Brain pericyte (primary cell): Measurements from ENCODE around the gene L1CAM.

ENCODE experiments used
- DNase-seq: peaks from one replicate; pipeline ENCODE4 v3.0.0-alpha.2; 2012; ENCODE audit warnings: low read depth, low spot score

The L1CAM gene

GRCh38 chrX:153922932-153923857 lies 37.2 kb upstream of the L1CAM start:
- DNase-seq, result no peak

GRCh38 chrX:153921511-153922446 lies 35.8 kb upstream of the L1CAM start:
- DNase-seq, result no peak

GRCh38 chrX:153921070-153921469 lies 35.1 kb upstream of the L1CAM start:
- no peak for DNase-seq

- DNase-seq, result no peak
These were observed 34.6 kb upstream of the L1CAM start for GRCh38 chrX:153920546-153920945.

GRCh38 chrX:153919281-153919680 lies 33.3 kb upstream of the L1CAM start:
- DNase-seq, result no peak

GRCh38 chrX:153917869-153918268 lies 31.9 kb upstream of the L1CAM start:
- no peak for DNase-seq

GRCh38 chrX:153913701-153914100 lies 27.7 kb upstream of the L1CAM start:
- no peak for DNase-seq

- no peak for DNase-seq
These were observed 27.2 kb upstream of the L1CAM start for GRCh38 chrX:153913211-153913610.

- no peak for DNase-seq
These were observed 25.8 kb upstream of the L1CAM start for GRCh38 chrX:153911798-153912197.

- no peak for DNase-seq
These were observed 24.5 kb upstream of the L1CAM start for GRCh38 chrX:153910446-153910845.

GRCh38 chrX:153909980-153910360 lies 24.0 kb upstream of the L1CAM start:
- no peak for DNase-seq

GRCh38 chrX:153909024-153909979 lies 23.3 kb upstream of the L1CAM start:
- no peak for DNase-seq

- no peak for DNase-seq
These were observed 22.4 kb upstream of the L1CAM start for GRCh38 chrX:153908219-153908860.

GRCh38 chrX:153907456-153907855 lies 21.5 kb upstream of the L1CAM start:
- DNase-seq, result no peak

- no peak for DNase-seq
These were observed 20.3 kb upstream of the L1CAM start for GRCh38 chrX:153906126-153906917.

GRCh38 chrX:153905481-153906095 lies 19.6 kb upstream of the L1CAM start:
- no peak for DNase-seq

GRCh38 chrX:153903991-153904957 lies 18.3 kb upstream of the L1CAM start, which contains the start of gene AVPR2:
Gene AVPR2 (plus strand): TSS chrX:153904673. CDS start chrX:153905146, 473 bp downstream.
- DNase-seq, result no peak
